GDM1 (cell line): ENCODE data around the gene XRN2.

Source experiments
- DNase-seq: peaks from one replicate; lab custom pipeline; 2025; lab: John Stamatoyannopoulos, UW

Gene XRN2

GRCh38 chr20:21301940-21302663 is 1.0 kb upstream of the XRN2 start:
- no peak for DNase-seq

GRCh38 chr20:21302664-21303060 is 469 bp upstream of the XRN2 start:
- DNase-seq, result no peak

GRCh38 chr20:21303872-21304586 is 898 bp downstream of the XRN2 start:
- no peak for DNase-seq

- DNase-seq, result no peak
These were observed 5.2 kb downstream of the XRN2 start for GRCh38 chr20:21308340-21308739.

GRCh38 chr20:21309678-21310467 is 6.7 kb downstream of the XRN2 start:
- DNase-seq, result no peak

GRCh38 chr20:21312813-21313474 is 9.8 kb downstream of the XRN2 start:
- DNase-seq, result no peak

- DNase-seq, result no peak
These were observed 12.0 kb downstream of the XRN2 start for GRCh38 chr20:21315138-21315537.

GRCh38 chr20:21322083-21322710 is 19.1 kb downstream of the XRN2 start:
- DNase-seq, result no peak

GRCh38 chr20:21322921-21323331 is 19.8 kb downstream of the XRN2 start:
- DNase-seq, result no peak

GRCh38 chr20:21323640-21324039 is 20.5 kb downstream of the XRN2 start:
- DNase-seq, result no peak

GRCh38 chr20:21324126-21324525 is 21.0 kb downstream of the XRN2 start:
- DNase-seq, result no peak

- DNase-seq, result no peak
These were observed 22.2 kb downstream of the XRN2 start for GRCh38 chr20:21325296-21325695.

GRCh38 chr20:21326700-21327099 is 23.6 kb downstream of the XRN2 start:
- no peak for DNase-seq

GRCh38 chr20:21336455-21337151 is 33.5 kb downstream of the XRN2 start:
- DNase-seq, result no peak

- no peak for DNase-seq
These were observed 35.2 kb downstream of the XRN2 start for GRCh38 chr20:21338291-21338690.

- DNase-seq, result no peak
These were observed 36.4 kb downstream of the XRN2 start for GRCh38 chr20:21339499-21339898.

GRCh38 chr20:21340991-21341697 is 38.0 kb downstream of the XRN2 start:
- no peak for DNase-seq

GRCh38 chr20:21342656-21343345 is 39.7 kb downstream of the XRN2 start:
- DNase-seq, result no peak

GRCh38 chr20:21344206-21344900 is 41.2 kb downstream of the XRN2 start:
- DNase-seq, result no peak
